Activated T-cell treated with anti-CD3 and anti-CD28 coated beads for 48 hours (primary cell): Measurements from ENCODE around the gene PRKN.

ENCODE experiments used
- DNase-seq: peaks from one replicate; pipeline ENCODE4 v3.0.0-alpha.2; 2020; ENCODE audit warnings: low read depth

The PRKN gene

DNA sequence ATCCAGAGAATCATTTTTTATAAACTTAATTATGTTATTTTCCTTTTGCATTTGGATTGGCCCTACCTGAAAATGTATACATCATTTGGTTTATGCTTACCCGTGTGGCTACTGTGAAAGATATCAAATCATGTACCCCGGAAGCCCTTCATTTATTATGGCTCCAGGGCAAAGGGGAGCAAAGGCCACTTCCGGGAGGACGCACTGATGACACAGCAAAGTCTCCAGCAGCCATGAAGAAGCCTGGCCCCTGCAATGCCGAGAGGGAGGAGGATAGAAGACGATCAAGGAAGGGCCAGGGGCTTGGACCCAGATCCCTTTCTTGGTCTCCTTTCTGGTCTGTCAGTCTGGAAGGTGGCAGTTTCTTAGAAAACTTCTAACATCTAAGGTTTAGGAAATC lies 1073.4 kb downstream of the PRKN start:
- no peak for DNase-seq

DNA sequence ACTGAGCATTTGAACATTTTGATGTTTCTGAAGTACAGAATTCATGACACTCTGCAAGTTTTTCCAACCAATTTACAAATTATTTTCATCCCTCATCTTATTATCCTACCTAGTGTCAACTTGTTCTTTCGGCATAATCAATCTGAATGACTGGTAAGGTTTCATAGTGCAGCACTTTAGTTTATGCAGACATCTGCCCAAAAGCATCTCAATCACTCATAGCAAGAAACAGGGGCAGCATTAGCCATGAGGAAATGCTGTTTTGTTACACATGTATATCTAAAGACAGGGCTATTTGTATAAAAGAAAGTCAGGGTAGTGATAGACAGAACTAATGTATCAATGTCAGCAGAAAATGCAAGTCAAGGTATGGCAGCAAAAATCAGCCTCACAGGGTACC lies 1075.6 kb downstream of the PRKN start:
- no peak for DNase-seq

DNA sequence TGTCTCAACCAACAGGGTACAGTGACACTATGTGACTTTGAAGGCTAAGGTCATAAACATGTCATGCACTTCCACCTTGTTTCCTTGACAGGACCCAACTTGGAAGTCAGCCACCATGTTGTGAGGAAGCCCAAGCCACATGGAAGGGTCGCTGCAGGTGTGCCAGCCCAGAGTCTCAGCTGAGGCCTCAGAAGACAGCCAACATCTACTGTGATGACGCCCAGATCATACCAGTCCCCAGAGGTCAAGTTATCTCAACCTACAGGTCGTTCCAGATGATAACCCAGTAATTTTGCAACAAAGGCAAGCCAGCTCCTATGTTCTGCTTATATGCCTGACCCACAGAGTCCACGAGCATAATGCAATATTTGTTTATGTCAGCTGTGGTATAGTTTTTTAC lies 1077.7 kb downstream of the PRKN start:
- no peak for DNase-seq

GRCh38 chr6:161649068-161649467 lies 1078.5 kb downstream of the PRKN start:
- DNase-seq, result no peak

DNA sequence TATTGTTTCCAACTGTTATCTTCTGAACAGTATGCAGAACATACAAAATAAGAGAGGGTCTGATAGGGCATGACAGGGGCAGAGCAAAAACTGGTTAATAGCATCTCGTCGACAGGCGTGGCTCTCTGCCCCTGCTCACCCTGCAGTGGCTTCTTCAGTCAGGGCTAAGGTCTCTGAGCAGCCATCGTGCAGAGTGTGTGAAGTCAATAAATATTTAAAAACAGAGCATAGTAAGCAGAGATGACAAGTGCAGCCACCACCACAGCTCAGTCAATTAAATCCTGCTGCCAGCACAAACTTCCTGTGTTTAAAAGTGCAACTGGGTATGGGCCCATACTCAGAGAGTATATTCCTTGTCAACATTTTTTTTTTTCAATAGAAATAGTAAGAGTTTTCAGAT lies 1080.3 kb downstream of the PRKN start:
- DNase-seq, result no peak

DNA sequence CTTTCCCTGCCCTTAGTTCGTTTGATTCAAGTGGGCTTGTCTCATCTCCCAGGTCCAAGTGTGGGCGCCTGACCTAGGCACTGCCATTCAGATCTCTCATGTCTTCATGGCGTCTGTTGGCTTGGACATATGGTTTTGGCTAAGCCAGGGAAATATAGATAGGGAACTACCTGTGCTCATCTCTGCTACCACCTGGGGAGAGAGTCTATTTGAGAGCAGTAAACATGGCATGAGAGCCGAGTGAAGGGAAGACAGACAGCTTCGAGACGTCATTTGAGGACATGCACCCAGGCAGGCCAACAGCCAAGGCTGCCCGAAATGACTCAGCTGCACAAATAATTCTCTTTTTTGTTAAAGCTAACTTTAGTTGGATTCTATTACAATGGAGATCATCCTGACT lies 1083.0 kb downstream of the PRKN start:
- no peak for DNase-seq

DNA sequence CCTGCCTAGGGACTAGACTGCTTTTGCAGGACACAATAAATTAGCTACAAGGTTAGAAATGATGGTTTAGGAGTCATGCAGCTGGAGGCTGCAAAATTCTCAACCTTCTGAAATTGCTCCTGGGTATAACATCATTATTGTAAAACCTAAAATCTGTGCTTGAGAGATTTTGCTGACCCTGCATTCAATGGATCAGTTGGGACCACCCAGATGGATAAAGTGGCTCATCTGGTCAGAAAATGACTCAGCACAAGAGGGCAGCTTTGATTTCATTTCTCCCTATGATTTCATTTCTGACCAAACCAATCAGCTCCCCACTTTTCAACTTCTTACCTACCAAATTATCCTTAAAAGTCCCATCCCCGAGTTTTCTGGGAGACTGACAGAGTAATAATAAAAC lies 1086.4 kb downstream of the PRKN start:
- no peak for DNase-seq

DNA sequence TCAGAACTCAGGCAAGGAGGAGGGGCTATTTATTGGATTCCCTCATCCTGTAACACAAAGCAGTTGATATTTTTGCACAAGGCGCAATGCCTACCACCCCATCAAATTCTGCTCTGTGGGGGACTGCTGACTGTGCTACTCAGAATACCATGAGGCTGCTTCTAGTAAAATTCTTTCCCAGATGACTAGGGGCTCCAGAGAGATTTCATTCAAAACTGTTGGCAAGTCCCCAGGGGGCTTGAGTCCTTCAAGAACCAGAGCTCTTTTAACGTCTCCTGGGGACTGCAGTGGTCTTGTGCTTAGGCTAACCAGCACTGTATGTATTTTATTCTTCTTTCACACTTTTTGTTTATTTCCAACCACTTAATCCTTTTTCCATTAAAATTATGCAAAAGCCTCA lies 1087.8 kb downstream of the PRKN start:
- no peak for DNase-seq

DNA sequence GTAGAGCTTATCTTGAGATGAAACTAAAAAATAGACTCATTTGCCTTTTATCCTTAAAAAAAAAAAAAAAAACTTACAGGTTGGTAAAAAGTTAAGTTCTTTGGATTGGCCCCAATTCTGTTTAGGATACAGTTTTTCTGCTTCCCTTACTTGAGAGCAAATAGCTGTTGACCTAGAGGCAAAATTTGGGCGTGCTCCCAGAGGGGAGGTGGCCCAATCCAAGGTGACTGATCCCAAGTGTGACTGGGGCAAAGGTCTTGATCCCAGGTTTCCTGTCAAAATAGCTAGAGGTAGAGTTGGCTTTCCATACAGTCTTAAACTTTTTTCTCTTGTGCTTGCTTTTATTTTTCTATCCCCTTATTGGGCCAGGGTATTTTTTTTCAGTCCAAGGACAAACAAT lies 1089.9 kb downstream of the PRKN start:
- DNase-seq, result no peak

DNA sequence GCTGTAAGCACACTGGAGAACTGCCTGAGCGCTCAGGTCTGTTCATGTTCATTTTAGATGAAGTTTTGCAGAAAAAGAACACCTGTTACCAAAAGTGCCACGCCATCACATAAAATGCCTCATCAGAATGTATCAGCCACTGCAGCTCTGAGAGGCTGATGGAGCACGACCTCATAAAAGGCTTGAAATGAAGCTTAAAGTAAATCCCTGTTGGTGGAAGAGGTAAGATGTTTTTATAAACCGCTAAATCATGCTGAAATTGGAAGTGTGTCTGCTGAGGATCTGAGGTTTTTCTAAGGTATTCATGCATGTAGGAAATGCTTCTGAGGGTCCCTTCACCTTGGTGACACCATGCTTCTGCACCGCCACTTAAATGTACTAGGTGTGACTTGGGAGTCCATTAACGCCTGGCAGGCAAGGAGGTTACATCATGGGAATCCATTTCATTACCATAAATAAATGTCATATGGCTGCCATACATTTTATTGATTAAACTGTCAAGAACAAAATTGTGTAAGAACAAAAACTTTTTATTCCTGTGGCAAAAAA lies 1090.6 kb downstream of the PRKN start:
- no peak for DNase-seq

- no peak for DNase-seq
These were observed 1091.6 kb downstream of the PRKN start for GRCh38 chr6:161635975-161636374.

DNA sequence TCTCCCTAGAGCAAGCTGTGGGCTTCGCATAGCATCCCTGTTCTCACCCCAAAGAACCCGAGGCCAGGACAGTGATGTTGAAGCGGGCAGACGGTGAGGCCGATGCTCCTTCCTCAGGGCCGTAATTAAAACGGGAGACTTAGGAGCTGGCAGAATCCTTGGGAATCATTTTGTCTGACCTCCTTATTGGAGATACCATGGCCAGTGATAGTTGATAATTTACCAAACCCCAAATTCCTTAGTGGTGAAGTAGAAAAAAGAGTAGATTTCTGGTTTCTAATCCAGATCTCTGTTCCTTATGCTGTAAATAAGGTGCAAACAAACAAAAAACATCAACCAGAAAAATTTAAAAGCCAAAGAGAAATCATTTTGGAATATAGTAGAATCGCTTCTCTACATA lies 1092.7 kb downstream of the PRKN start:
- no peak for DNase-seq

DNA sequence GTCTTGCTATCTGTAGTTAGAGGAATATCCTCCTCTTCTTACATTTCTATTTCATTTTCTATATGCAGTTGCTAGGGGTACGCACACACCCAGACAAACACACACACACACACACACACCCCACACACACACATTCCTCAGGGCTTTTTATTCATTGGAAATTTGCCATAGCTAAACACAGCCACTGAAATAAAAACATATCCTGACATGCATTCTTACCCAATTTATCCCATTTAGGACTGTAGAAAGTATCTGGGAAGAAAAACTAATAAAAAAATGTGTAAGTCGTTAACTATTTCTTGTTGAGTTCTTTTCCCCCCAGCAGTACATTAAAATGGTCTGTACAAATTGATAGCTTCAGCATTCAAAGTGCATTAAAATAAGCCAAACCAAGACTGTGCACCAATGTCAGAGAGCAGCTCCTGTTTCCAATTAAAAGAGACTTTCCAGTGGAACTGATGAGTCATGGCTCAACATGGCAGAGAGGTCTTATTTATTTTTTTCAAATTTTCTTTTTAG lies 1095.8 kb downstream of the PRKN start:
- no peak for DNase-seq

DNA sequence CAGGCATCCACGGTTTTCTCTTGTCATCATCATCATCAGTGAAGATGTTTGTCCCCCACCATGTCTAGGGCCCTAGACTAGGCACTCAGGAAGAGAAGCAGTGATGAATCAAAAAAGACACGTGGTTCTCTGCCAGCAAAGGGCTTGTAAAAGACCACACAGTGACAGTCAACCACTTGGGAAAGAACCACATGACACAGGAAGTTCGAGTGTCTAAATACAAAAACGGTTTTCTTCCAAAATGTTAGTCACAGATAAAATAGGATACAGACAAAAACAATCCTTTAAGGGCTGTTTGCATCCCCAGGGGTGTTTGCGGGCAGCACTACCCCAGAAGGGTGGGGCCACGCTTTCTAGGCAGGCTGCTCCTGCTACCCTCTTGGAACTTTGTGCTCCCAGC lies 1096.9 kb downstream of the PRKN start:
- no peak for DNase-seq

DNA sequence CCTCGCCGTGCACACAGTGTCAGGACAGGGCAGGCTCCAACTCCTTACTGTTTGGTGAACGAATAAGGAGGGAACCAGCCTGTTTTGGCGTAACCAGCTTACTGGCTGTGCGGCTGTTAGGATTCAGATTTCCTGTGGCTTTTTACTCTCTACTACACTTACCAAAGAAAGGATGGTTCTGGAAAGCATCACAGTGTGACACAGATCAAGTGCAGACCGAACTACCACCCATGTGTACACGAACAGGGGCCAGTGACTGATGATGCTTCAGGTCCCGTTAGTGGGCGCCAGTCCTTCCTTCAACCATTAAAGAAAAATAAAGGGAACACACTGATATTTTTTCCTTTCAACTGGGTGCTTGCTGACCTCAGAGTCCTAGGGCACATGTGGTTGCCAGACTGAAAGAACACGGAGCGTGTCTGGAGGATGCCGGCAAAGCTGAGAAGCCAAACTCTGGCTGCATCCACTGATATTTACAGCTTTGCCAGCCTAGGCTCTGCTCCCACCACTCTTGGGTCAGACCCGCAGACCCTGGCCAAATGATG lies 1101.4 kb downstream of the PRKN start:
- no peak for DNase-seq

- no peak for DNase-seq
These were observed 1103.5 kb downstream of the PRKN start for GRCh38 chr6:161624111-161624510.

DNA sequence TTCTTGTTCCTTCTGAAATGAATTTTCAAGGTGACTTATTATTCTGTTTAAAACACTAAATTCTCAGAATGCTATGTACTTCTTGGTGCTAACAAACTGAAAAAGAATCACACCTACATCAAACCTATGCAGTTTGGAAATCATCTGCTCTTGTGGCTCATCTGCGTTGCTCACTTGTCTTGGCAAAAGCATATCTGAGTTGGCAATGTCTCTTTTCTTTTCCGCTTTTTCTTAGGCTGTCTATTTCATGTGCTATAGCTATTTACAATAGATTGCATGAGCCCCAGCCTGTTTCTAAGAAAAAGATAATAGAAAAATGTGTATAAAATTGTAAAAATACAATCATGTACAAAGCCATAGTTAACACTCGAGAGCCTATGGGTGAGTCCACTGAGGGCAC lies 1104.8 kb downstream of the PRKN start:
- DNase-seq, result no peak

DNA sequence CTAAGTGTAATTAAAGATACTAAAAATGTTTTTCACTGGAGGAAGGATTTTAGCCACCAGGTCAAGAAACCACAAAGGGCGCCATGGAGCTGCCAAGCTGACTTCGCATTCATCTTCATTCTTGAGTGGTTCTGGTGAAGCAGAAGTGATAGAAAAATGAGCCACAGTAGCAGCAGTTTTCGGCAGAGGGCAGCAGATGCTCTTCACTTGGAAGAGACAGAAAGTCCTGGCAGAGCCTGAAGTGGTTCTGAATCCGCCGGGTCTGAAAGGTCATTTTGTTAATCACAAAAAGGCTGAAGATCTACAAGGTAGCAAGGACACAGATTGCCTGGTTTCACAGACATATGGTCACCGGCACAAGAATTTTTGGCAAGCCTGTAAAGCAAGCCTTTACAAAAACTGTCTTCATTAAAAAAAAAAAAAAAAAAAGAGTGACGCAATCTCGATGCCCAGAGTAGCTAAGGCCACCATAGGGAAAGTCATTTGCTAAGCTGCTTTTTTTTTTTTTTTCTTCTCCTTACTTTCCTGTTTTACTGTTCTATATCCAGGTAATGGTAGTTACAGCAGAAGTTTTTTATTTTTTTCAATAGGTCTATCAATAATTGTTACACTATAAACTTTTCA lies 1108.6 kb downstream of the PRKN start:
- DNase-seq, result no peak

- DNase-seq, result no peak
These were observed 1113.9 kb downstream of the PRKN start for GRCh38 chr6:161613711-161614110.

GRCh38 chr6:161608771-161609170 lies 1118.8 kb downstream of the PRKN start:
- no peak for DNase-seq

DNA sequence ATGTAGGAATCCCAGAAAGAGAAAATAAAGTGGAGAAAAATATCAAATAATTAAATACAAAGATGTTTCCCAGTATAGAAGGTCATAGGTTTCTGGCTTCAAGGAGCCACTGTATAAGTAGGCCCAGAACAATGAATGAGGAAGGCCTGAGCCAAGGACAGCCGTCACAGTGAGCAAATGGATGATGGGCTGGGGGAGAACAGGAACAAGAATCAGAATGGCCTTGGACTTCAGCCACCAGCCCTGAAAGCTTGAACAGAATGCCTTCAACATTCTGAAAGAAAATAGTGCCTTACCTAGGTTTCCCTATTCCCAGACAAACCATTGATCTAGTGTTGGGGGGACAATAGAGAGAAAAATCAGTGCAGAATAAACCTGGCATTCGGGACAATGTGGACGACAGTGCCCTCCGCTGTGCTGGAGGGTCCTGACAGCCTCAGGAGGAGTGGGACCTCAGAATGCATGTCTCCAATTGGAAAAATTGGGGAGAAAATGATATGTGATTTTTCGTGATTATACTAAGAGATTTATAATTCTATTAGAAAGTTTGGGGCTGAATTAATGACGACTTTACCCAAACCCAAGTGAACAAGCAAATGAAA lies 1119.8 kb downstream of the PRKN start:
- DNase-seq, result no peak

GRCh38 chr6:161602359-161602758 lies 1125.2 kb downstream of the PRKN start:
- DNase-seq, result no peak

DNA sequence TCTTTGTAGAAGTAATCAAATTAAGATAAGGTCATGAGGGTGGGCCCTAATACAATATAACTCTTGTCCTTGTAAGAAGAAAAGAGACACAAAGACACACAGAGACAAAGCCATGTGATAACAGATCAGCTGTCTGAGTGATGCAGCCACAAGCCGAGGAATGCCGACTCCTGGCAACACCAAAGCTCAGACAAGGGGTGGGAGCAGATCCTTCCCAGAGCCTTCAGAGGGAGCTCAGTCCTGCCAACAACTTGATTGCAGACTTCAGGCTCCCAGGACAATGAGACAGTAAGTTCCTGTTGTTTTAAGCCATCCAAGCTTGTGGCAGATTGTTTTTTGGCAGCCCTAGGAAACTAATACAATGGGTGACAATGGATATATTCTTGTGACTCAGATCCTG lies 1128.7 kb downstream of the PRKN start:
- no peak for DNase-seq
